ENCODE data around the gene EDARADD.
"Not testable (repeated sequence)": the region's sequence is repeated elsewhere in the genome, so short reads cannot be mapped to it uniquely, and the experiment has no call there.

The EDARADD gene

GRCh38 chr1:236494586-236495466, 100.7 kb downstream of the EDARADD start:
- DNase-seq (ENCODE audit: extremely low spot score) = no peak
- TF ChIP-seq CTCF (IDR thresholded peaks at IDR 0.05; ENCODE audit: control extremely low read depth, extremely low read depth, low read depth, missing control alignments) = no peak
- CTCF ChIA-PET = interaction anchor here (1.6 kb wide), 1 partner anchor 13 kb away, joined by 3 read pairs; no protein-coding TSS in a partner anchor
- POLR2A ChIA-PET = interaction anchor here (0.8 kb wide), 1 partner anchor 201 kb away, joined by 3 read pairs; no protein-coding TSS in a partner anchor

- DNase-seq (ENCODE audit: extremely low spot score) = no peak
- ChIA-PET CTCF (interaction anchor here (1.0 to 1.6 kb wide), 2 partner anchors 12 to 24 kb away, joined by 3 read pairs; no protein-coding TSS in a partner anchor), POLR2A (interaction anchor here (0.6 kb wide), 1 partner anchor 128 kb away, joined by 7 read pairs; no protein-coding TSS in a partner anchor)
- no peak for TF ChIP-seq CTCF (IDR thresholded peaks at IDR 0.05; ENCODE audit: control extremely low read depth, extremely low read depth, low read depth, missing control alignments)
Measured at GRCh38 chr1:236495467-236496112, 101.5 kb downstream of the EDARADD start.

GRCh38 chr1:236497908-236498307, 103.8 kb downstream of the EDARADD start:
- CTCF ChIA-PET = interaction anchor here (0.9 kb wide), 1 partner anchor 10 kb away, joined by 3 read pairs; no protein-coding TSS in a partner anchor
- POLR2A ChIA-PET = no interaction called here
- no peak for DNase-seq (ENCODE audit: extremely low spot score)
- no peak for TF ChIP-seq CTCF (IDR thresholded peaks at IDR 0.05; ENCODE audit: control extremely low read depth, extremely low read depth, low read depth, missing control alignments)

GRCh38 chr1:236501093-236501492, 107.0 kb downstream of the EDARADD start:
- DNase-seq (ENCODE audit: extremely low spot score) = no peak
- ChIA-PET POLR2A (no interaction called here), CTCF (interaction anchor here (0.7 to 1.8 kb wide), 2 partner anchors 9 to 13 kb away, joined by 3 to 4 read pairs; no protein-coding TSS in a partner anchor)
- no peak for TF ChIP-seq CTCF (IDR thresholded peaks at IDR 0.05; ENCODE audit: control extremely low read depth, extremely low read depth, low read depth, missing control alignments)

- CTCF ChIA-PET = interaction anchor here (2.5 kb wide), 1 partner anchor 12 kb away, joined by 8 read pairs; no protein-coding TSS in a partner anchor
- POLR2A ChIA-PET = no interaction called here
- TF ChIP-seq CTCF (IDR thresholded peaks at IDR 0.05; ENCODE audit: control extremely low read depth, extremely low read depth, low read depth, missing control alignments) = no peak
- DNase-seq (ENCODE audit: extremely low spot score) = no peak
Measured at GRCh38 chr1:236502579-236502971, 108.5 kb downstream of the EDARADD start.

- POLR2A ChIA-PET = interaction anchor here (0.6 kb wide), 1 partner anchor 1354 kb away, joined by 5 read pairs; no protein-coding TSS in a partner anchor
- no peak for DNase-seq (ENCODE audit: extremely low spot score)
- no peak for TF ChIP-seq CTCF (IDR thresholded peaks at IDR 0.05; ENCODE audit: control extremely low read depth, extremely low read depth, low read depth, missing control alignments)
- CTCF ChIA-PET = interaction anchor here (0.8 to 2.5 kb wide), 2 partner anchors 12 to 162 kb away, joined by 3 to 8 read pairs; no protein-coding TSS in a partner anchor
Measured at GRCh38 chr1:236502972-236503639, 109.0 kb downstream of the EDARADD start.

- CTCF ChIA-PET = interaction anchor here (2.5 kb wide), 1 partner anchor 14 kb away, joined by 8 read pairs; no protein-coding TSS in a partner anchor
- DNase-seq (ENCODE audit: extremely low spot score); POLR2A ChIA-PET: not testable (repeated sequence)
Measured at GRCh38 chr1:236504338-236504737, 110.3 kb downstream of the EDARADD start.
